ENCODE results near the gene TAMALIN. TPM values are rescaled to one million over a fixed set of nuclear protein-coding genes. Genes with fewer than 3 reads are reported as not detected.

Gene TAMALIN
- total RNA-seq, 1 experiment from 2014 or later, result not detected

- DNase-seq, result no peak
- H3K4me1 Mint-ChIP-seq (ENCODE audit: low read depth, unreplicated experiment), result peaks cover 11% of the 10 kb centered on the region
- H3K27me3 Mint-ChIP-seq (ENCODE audit: unreplicated experiment), result no peaks in the 10 kb centered on the region
- peaks cover 35% of the 10 kb centered on the region for H3K36me3 Mint-ChIP-seq (ENCODE audit: insufficient read depth, unreplicated experiment)
- no TSS peak for BruUV-seq (replicated peaks)
- intact Hi-C loops (cut with micrococcal nuclease; ENCODE audit: unreplicated experiment), result no loop called here
- TF ChIP-seq CTCF (IDR thresholded peaks at IDR 0.05; ENCODE audit: unreplicated experiment), result no peak
- H3K4me3 Mint-ChIP-seq (ENCODE audit: low read depth, unreplicated experiment), result no peak overlapping the region
- CTCF ChIA-PET, result no interaction called here
- H3K9me3 Mint-ChIP-seq (ENCODE audit: low read depth, unreplicated experiment), result no peaks in the 10 kb centered on the region
- no peak overlapping the region for H3K27ac Mint-ChIP-seq (ENCODE audit: unreplicated experiment)
These were observed 28.4 kb downstream of the TAMALIN start for GRCh38 chr12:52035190-52035589.

GRCh38 chr12:52035926-52036325 lies 29.2 kb downstream of the TAMALIN start:
- intact Hi-C loops (cut with micrococcal nuclease; ENCODE audit: unreplicated experiment), result no loop called here

GRCh38 chr12:52036587-52037171 lies 29.9 kb downstream of the TAMALIN start:
- TF ChIP-seq CTCF (IDR thresholded peaks at IDR 0.05; ENCODE audit: unreplicated experiment), result no peak
- no TSS peak for BruUV-seq (replicated peaks)
- Mint-ChIP-seq H3K27ac (ENCODE audit: unreplicated experiment) (no peak overlapping the region), H3K4me3 (ENCODE audit: low read depth, unreplicated experiment) (peak overlapping the region; percentile 74), H3K4me1 (ENCODE audit: low read depth, unreplicated experiment) (peaks cover 11% of the 10 kb centered on the region), H3K27me3 (ENCODE audit: unreplicated experiment) (no peaks in the 10 kb centered on the region), H3K36me3 (ENCODE audit: insufficient read depth, unreplicated experiment) (peaks cover 37% of the 10 kb centered on the region), H3K9me3 (ENCODE audit: low read depth, unreplicated experiment) (no peaks in the 10 kb centered on the region)
- DNase-seq, result peak; percentile 84
- CTCF ChIA-PET, result interaction anchor here (0.5 to 1.2 kb wide), 2 partner anchors 46 to 69 kb away, joined by 3 to 4 read pairs; no protein-coding TSS in a partner anchor
- intact Hi-C loops (cut with micrococcal nuclease; ENCODE audit: unreplicated experiment), result no loop called here

More at GRCh38 chr12:52035926-52036325, 29.2 kb downstream of the TAMALIN start:
- CTCF ChIA-PET, result no interaction called here
- Mint-ChIP-seq H3K27me3 (ENCODE audit: unreplicated experiment) (no peaks in the 10 kb centered on the region), H3K36me3 (ENCODE audit: insufficient read depth, unreplicated experiment) (peaks cover 37% of the 10 kb centered on the region), H3K27ac (ENCODE audit: unreplicated experiment) (no peak overlapping the region), H3K4me1 (ENCODE audit: low read depth, unreplicated experiment) (peaks cover 11% of the 10 kb centered on the region), H3K9me3 (ENCODE audit: low read depth, unreplicated experiment) (no peaks in the 10 kb centered on the region), H3K4me3 (ENCODE audit: low read depth, unreplicated experiment) (peak overlapping the region; percentile 74)
- no peak for TF ChIP-seq CTCF (IDR thresholded peaks at IDR 0.05; ENCODE audit: unreplicated experiment)
- DNase-seq, result no peak
- no TSS peak for BruUV-seq (replicated peaks)

GRCh38 chr12:52037248-52037861 lies 30.6 kb downstream of the TAMALIN start:
- BruUV-seq (replicated peaks), result no TSS peak
- H3K36me3 Mint-ChIP-seq (ENCODE audit: insufficient read depth, unreplicated experiment), result peaks cover 37% of the 10 kb centered on the region
- H3K4me3 Mint-ChIP-seq (ENCODE audit: low read depth, unreplicated experiment), result peak overlapping the region; percentile 74
- no peaks in the 10 kb centered on the region for H3K9me3 Mint-ChIP-seq (ENCODE audit: low read depth, unreplicated experiment)
- CTCF ChIA-PET, result interaction anchor here (0.5 to 1.2 kb wide), 3 partner anchors 45 to 796 kb away, joined by 3 to 6 read pairs (median 4); no protein-coding TSS in a partner anchor
- no peak for TF ChIP-seq CTCF (IDR thresholded peaks at IDR 0.05; ENCODE audit: unreplicated experiment)
- H3K4me1 Mint-ChIP-seq (ENCODE audit: low read depth, unreplicated experiment), result peaks cover 6% of the 10 kb centered on the region
- intact Hi-C loops (cut with micrococcal nuclease; ENCODE audit: unreplicated experiment), result no loop called here
- no peaks in the 10 kb centered on the region for H3K27me3 Mint-ChIP-seq (ENCODE audit: unreplicated experiment)
- DNase-seq, result peak; percentile 58
- peak overlapping the region; percentile 58 for H3K27ac Mint-ChIP-seq (ENCODE audit: unreplicated experiment)
